A673 (cell line): ENCODE data around the gene METTL26.

Source experiments
- EZH2 ChIP-seq: fragments of 200-600 bp; sonication (generic); IDR thresholded peaks from 2 replicates; pipeline ENCODE4 v1.6.1; 2017; ENCODE audit warnings: borderline replicate concordance, low read depth, mild to moderate bottlenecking, mixed read lengths, antibody characterized with exemption, low read length; ENCODE audit not compliant: poor library complexity, severe bottlenecking
- TF ChIP-seq, protein P1 (sequence below): fragments of 300-800, 200-600 bp; sonication (generic); conservative IDR thresholded peaks from 2 replicates; pipeline ENCODE4 v1.5.1; 2017; ENCODE audit warnings: low read depth, mild to moderate bottlenecking, antibody characterized with exemption, low read length, moderate library complexity, mixed read lengths

DNA sequence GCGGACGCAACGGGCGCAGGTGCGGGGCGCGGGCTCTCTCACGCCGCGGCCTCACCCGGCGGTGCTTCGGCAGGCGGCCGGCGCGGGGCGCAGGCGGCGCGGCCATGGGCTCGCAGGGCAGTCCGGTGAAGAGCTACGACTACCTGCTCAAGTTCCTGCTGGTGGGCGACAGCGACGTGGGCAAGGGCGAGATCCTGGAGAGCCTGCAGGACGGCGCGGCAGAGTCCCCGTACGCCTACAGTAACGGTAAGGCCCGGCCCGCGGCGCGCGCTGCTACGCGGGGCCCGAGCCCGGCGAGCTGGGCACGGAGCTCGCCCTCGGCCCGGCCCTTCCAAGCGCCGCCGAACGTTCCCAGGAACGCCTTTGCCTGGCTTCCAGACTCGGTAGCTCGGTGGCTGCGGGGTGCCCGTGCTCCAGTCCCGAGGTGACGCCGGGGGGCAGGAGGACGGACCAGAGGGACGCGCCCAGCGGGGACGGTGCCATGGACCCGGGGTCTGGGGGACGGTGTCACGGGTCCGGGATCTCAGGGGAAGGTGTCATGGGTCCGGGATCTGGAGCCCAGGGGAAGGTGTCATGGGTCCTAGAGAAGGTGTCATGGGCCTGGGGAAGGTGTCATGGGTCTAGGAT, 45.8 kb downstream of the METTL26 start:
- TF ChIP-seq, protein P1, sequence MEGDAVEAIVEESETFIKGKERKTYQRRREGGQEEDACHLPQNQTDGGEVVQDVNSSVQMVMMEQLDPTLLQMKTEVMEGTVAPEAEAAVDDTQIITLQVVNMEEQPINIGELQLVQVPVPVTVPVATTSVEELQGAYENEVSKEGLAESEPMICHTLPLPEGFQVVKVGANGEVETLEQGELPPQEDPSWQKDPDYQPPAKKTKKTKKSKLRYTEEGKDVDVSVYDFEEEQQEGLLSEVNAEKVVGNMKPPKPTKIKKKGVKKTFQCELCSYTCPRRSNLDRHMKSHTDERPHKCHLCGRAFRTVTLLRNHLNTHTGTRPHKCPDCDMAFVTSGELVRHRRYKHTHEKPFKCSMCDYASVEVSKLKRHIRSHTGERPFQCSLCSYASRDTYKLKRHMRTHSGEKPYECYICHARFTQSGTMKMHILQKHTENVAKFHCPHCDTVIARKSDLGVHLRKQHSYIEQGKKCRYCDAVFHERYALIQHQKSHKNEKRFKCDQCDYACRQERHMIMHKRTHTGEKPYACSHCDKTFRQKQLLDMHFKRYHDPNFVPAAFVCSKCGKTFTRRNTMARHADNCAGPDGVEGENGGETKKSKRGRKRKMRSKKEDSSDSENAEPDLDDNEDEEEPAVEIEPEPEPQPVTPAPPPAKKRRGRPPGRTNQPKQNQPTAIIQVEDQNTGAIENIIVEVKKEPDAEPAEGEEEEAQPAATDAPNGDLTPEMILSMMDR = no peak
- TF ChIP-seq EZH2 = no peak
